CD14-positive monocyte (primary cell): Measurements from ENCODE around the gene CSRNP2. TPM values are rescaled to one million over a fixed set of nuclear protein-coding genes. Genes with fewer than 3 reads are reported as not detected.
A peak's percentile ranks its signal among the peaks of the same experiment; 100 is the strongest.

Experiments used
- DNase-seq, 3 donors: peaks; one replicate each; pipeline ENCODE4 v3.0.0-alpha.2; 2011 to 2022
- H2AFZ ChIP-seq: 2 replicates; pipeline ENCODE4 v1.6.0; 2012; ENCODE audit warnings: mild to moderate bottlenecking, low read depth, low read length, inconsistent platforms; ENCODE audit not compliant: insufficient read depth, poor library complexity, severe bottlenecking
- H3K27ac ChIP-seq, 2 donors: 1 replicate in 1 of 2; 2 replicates in 1 of 2; pipeline ENCODE4 v1.5.1; 2012 to 2013; ENCODE audit warnings: low read length in 2 of 2, control low read depth in 1 of 2, inconsistent platforms in 1 of 2, low read depth in 1 of 2, mild to moderate bottlenecking in 1 of 2
- H3K27me3 ChIP-seq, 2 donors: one replicate each; pipeline versions ENCODE4 v1.6.0 to v1.6.1; 2011 to 2013; ENCODE audit warnings: low read length in 2 of 2; ENCODE audit not compliant: control insufficient read depth in 2 of 2, insufficient read depth in 2 of 2
- H3K36me3 ChIP-seq, 2 donors: replicated peaks in 1 of 2; 1 replicate in 1 of 2; 2 replicates in 1 of 2; pipeline versions ENCODE4 v1.5.1 to v1.6.1; 2012 to 2013; ENCODE audit warnings: low read length in 2 of 2, control low read depth in 1 of 2, inconsistent platforms in 1 of 2, mild to moderate bottlenecking in 1 of 2; ENCODE audit not compliant: insufficient read depth in 2 of 2, control insufficient read depth in 1 of 2
- H3K4me1 ChIP-seq, 2 donors: 1 replicate in 1 of 2; 2 replicates in 1 of 2; pipeline versions ENCODE4 v1.5.1 to v1.6.1; 2012 to 2013; ENCODE audit warnings: low read length in 2 of 2, control low read depth in 1 of 2, inconsistent platforms in 1 of 2, mild to moderate bottlenecking in 1 of 2, moderate library complexity in 1 of 2; ENCODE audit not compliant: insufficient read depth in 2 of 2, control insufficient read depth in 1 of 2
- H3K4me2 ChIP-seq: replicated peaks from 2 replicates; pipeline ENCODE3; 2012; ENCODE audit warnings: low read length, moderate library complexity, mild to moderate bottlenecking; ENCODE audit not compliant: poor library complexity, severe bottlenecking; ENCODE audit errors: extremely low read depth
- H3K4me3 ChIP-seq, 3 experiments: fragments of 200-600 bp in 1 of 3; sonication (generic) in 1 of 3; replicated peaks in 1 of 3; 1 replicate in 2 of 3; 2 replicates in 1 of 3; pipeline ENCODE4 v1.5.1; 2011 to 2013; ENCODE audit warnings: low read length in 3 of 3, mild to moderate bottlenecking in 3 of 3, control low read depth in 2 of 3, low read depth in 2 of 3, inconsistent platforms in 1 of 3, moderate library complexity in 1 of 3
- H3K79me2 ChIP-seq: 2 replicates; pipeline ENCODE4 v1.6.0; 2012; ENCODE audit warnings: mild to moderate bottlenecking, control low read depth, inconsistent platforms, low read length, moderate library complexity; ENCODE audit not compliant: insufficient read depth
- H3K9ac ChIP-seq: 2 replicates; pipeline ENCODE4 v1.6.0; 2017; ENCODE audit warnings: low read length, mild to moderate bottlenecking; ENCODE audit not compliant: insufficient read depth, poor library complexity, severe bottlenecking
- H3K9me3 ChIP-seq, 2 donors: replicated peaks in 1 of 2; 1 replicate in 1 of 2; 2 replicates in 1 of 2; pipeline versions ENCODE4 v1.5.1 to v1.6.1; 2012 to 2013; ENCODE audit warnings: low read length in 2 of 2, control low read depth in 1 of 2; ENCODE audit not compliant: control insufficient read depth in 1 of 2, insufficient read depth in 1 of 2
- H4K20me1 ChIP-seq: 2 replicates; pipeline ENCODE4 v1.6.0; 2012; ENCODE audit warnings: mild to moderate bottlenecking, low read length, control low read depth, moderate library complexity; ENCODE audit not compliant: insufficient read depth
- H3K27ac Mint-ChIP-seq, 7 donors: one replicate each; pipeline ENCODE4 v1.8.0; 2020; ENCODE audit warnings: mild to moderate bottlenecking in 7 of 7, mixed read lengths in 7 of 7, moderate library complexity in 6 of 7, inconsistent platforms in 2 of 7
- H3K27me3 Mint-ChIP-seq, 3 donors: one replicate each; pipeline ENCODE4 v1.8.0; 2021 to 2022; ENCODE audit warnings: low read depth in 3 of 3, mild to moderate bottlenecking in 3 of 3, mixed read lengths in 3 of 3, moderate library complexity in 3 of 3, inconsistent platforms in 1 of 3
- H3K36me3 Mint-ChIP-seq, 2 donors: one replicate each; pipeline ENCODE4 v1.8.0; 2020; ENCODE audit warnings: mixed read lengths in 2 of 2, inconsistent platforms in 1 of 2, mild to moderate bottlenecking in 1 of 2
- H3K4me1 Mint-ChIP-seq: one replicate; pipeline ENCODE4 v1.8.0; 2020; ENCODE audit warnings: mild to moderate bottlenecking, mixed read lengths
- H3K4me3 Mint-ChIP-seq, 2 donors: one replicate each; pipeline ENCODE4 v1.8.0; 2020; ENCODE audit warnings: mild to moderate bottlenecking in 2 of 2, mixed read lengths in 2 of 2, moderate library complexity in 1 of 2
- H3K9me3 Mint-ChIP-seq, 7 donors: one replicate each; pipeline ENCODE4 v1.8.0; 2020 to 2022; ENCODE audit warnings: mixed read lengths in 7 of 7, mild to moderate bottlenecking in 6 of 7, moderate library complexity in 6 of 7, inconsistent platforms in 2 of 7
- WGBS: methylation state at CpG from one replicate; pipeline ENCODE4 v1.1.5; 2013; ENCODE audit warnings: missing lambda C conversion rate; ENCODE audit not compliant: insufficient coverage; 5-methylcytosine and 5-hydroxymethylcytosine counted together
- intact Hi-C, 2 donors: fragments of 100-400 bp; cut with micrococcal nuclease; formaldehyde crosslinking; loops; one replicate each; pipeline versions ENCODE4 v1.15.0 to v1.15.1; 2023
- polyA plus RNA-seq, 3 donors: library from polyadenylated mRNA; depleted of rRNA in 1 of 3; unstranded in 2 of 3; stranded (reverse) in 1 of 3; fragments of 300-500 nt in 2 of 3; fragments of >200 nt in 1 of 3; fragmentation: Illumina TruSeq in 2 of 3; gene quantifications; 1 replicate in 2 of 3; 2 replicates in 1 of 3; pipeline ENCODE4 v1.2.3, GENCODE V29; 2012 to 2021
- TF ChIP-seq, protein P1 (sequence below): fragments of 200-600 bp; IDR thresholded peaks from one replicate; pipeline ENCODE4 v1.8.0; 2022; ENCODE audit warnings: antibody characterized with exemption, mild to moderate bottlenecking

CSRNP2 gene
- polyA plus RNA-seq, 3 donors, result 1.7 to 8.0 (median 2.6) TPM

GRCh38 chr12:51071663-51072062 is 11.7 kb downstream of the CSRNP2 start:
- DNase-seq, result no peak
- Histone ChIP-seq H4K20me1 (peaks cover 13% of the 10 kb centered on the region), H3K4me1 (no peaks in the 10 kb centered on the region), H2AFZ (no peak overlapping the region), H3K9ac (no peak overlapping the region), H3K4me3 (no peak overlapping the region), H3K27ac (no peak overlapping the region), H3K27me3 (no peaks in the 10 kb centered on the region), H3K36me3 (peaks cover 39 to 78% of the 10 kb centered on the region in 2 donors), H3K79me2 (no peaks in the 10 kb centered on the region), H3K4me2 (no peak overlapping the region), H3K9me3 (no peaks in the 10 kb centered on the region)
- peaks cover 5% of the 10 kb centered on the region for H3K4me1 Mint-ChIP-seq
- H3K9me3 Mint-ChIP-seq, result no peaks in the 10 kb centered on the region
- TF ChIP-seq, protein P1, sequence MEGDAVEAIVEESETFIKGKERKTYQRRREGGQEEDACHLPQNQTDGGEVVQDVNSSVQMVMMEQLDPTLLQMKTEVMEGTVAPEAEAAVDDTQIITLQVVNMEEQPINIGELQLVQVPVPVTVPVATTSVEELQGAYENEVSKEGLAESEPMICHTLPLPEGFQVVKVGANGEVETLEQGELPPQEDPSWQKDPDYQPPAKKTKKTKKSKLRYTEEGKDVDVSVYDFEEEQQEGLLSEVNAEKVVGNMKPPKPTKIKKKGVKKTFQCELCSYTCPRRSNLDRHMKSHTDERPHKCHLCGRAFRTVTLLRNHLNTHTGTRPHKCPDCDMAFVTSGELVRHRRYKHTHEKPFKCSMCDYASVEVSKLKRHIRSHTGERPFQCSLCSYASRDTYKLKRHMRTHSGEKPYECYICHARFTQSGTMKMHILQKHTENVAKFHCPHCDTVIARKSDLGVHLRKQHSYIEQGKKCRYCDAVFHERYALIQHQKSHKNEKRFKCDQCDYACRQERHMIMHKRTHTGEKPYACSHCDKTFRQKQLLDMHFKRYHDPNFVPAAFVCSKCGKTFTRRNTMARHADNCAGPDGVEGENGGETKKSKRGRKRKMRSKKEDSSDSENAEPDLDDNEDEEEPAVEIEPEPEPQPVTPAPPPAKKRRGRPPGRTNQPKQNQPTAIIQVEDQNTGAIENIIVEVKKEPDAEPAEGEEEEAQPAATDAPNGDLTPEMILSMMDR, result no peak
- peaks cover 60 to 72% of the 10 kb centered on the region in 2 donors for H3K36me3 Mint-ChIP-seq
- 94% methylated on average over 2 of the region's 2 CpGs for WGBS
- H3K27me3 Mint-ChIP-seq, result peaks cover 0 to 2% (median 0%) of the 10 kb centered on the region in 3 donors
- no peak overlapping the region for H3K27ac Mint-ChIP-seq
- intact Hi-C loops, result no loop called here
- H3K4me3 Mint-ChIP-seq, result no peak overlapping the region

DNA sequence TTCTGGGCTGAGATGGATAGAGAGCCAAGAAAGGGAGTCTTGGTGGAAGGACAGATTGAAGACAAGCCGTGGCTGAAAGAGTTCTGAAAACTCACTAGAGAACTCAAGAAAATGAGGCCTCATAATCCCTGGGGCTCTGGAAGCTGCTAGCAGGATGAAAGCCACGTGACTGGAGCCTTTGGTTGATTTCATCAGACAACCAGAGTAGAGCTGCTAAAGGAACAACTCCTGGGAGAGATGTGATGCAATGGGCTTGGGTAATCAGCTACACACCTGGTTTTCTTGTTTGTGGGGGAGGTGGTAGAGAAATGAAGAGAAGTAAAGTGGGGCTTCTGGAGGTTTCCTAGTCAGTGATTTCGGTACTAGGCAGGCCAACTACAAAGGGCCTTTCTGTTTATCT is 13.4 kb downstream of the CSRNP2 start:
- peak overlapping the region in 1 of 7 donors; percentile 49 for H3K27ac Mint-ChIP-seq

More for the DNA sequence above, 13.4 kb downstream of the CSRNP2 start:
- intact Hi-C loops, result no loop called here
- H3K27me3 ChIP-seq, result no peaks in the 10 kb centered on the region
- H3K27me3 Mint-ChIP-seq, result peaks cover 0 to 2% (median 0%) of the 10 kb centered on the region in 3 donors
- no peak overlapping the region for H3K9ac ChIP-seq
- H3K79me2 ChIP-seq, result no peaks in the 10 kb centered on the region
- DNase-seq, result no peak
- peaks cover 50 to 80% of the 10 kb centered on the region in 2 donors for H3K36me3 ChIP-seq
- no peak overlapping the region for H2AFZ ChIP-seq
- no peak overlapping the region for H3K4me3 ChIP-seq
- no peaks in the 10 kb centered on the region for H4K20me1 ChIP-seq
- peaks cover 5% of the 10 kb centered on the region for H3K4me1 Mint-ChIP-seq
- WGBS, result 44% methylated on average over 2 of the region's 3 CpGs
- TF ChIP-seq, protein P1, result no peak
- H3K4me3 Mint-ChIP-seq, result no peak overlapping the region
- no peak overlapping the region for H3K27ac ChIP-seq
- H3K9me3 ChIP-seq, result no peaks in the 10 kb centered on the region
- H3K4me1 ChIP-seq, result no peaks in the 10 kb centered on the region
- H3K9me3 Mint-ChIP-seq, result no peaks in the 10 kb centered on the region
- no peak overlapping the region for H3K4me2 ChIP-seq
- H3K36me3 Mint-ChIP-seq, result peaks cover 64 to 78% of the 10 kb centered on the region in 2 donors
